Epithelial cell of prostate (primary cell): ENCODE results near the gene CD37.
"Not testable (repeated sequence)": the region's sequence is repeated elsewhere in the genome, so short reads cannot be mapped to it uniquely, and the experiment has no call there.

Experiments used
- DNase-seq: peaks from one replicate; pipeline ENCODE4 v3.0.0-alpha.2; 2011; ENCODE audit warnings: low read depth, low spot score
- H3K27ac ChIP-seq: fragments of 450-650 bp; 2 replicates; pipeline ENCODE4 v1.5.1; 2017; ENCODE audit warnings: mild to moderate bottlenecking

The CD37 gene

GRCh38 chr19:49327878-49328544 is 7.2 kb upstream of the CD37 start:
- no peak for DNase-seq
- H3K27ac ChIP-seq: no peak overlapping the region

- DNase-seq: no peak
- H3K27ac ChIP-seq: no peak overlapping the region
These were observed 6.5 kb upstream of the CD37 start for GRCh38 chr19:49328741-49329140.

GRCh38 chr19:49331187-49331586 is 4.0 kb upstream of the CD37 start:
- H3K27ac ChIP-seq, DNase-seq: not testable (repeated sequence)

GRCh38 chr19:49331616-49332055 is 3.6 kb upstream of the CD37 start:
- peak; percentile 10 for DNase-seq
- H3K27ac ChIP-seq: no peak overlapping the region

GRCh38 chr19:49332691-49333417 is 2.4 kb upstream of the CD37 start:
- H3K27ac ChIP-seq, DNase-seq: not testable (repeated sequence)

- DNase-seq: no peak
These were observed 1.8 kb upstream of the CD37 start for GRCh38 chr19:49333418-49333805.

GRCh38 chr19:49333811-49334288 is 1.4 kb upstream of the CD37 start:
- H3K27ac ChIP-seq: no peak overlapping the region
- no peak for DNase-seq

More at GRCh38 chr19:49333418-49333805, 1.8 kb upstream of the CD37 start:
- no peak overlapping the region for H3K27ac ChIP-seq

GRCh38 chr19:49335784-49336481 is 727 bp downstream of the CD37 start:
- H3K27ac ChIP-seq: no peak overlapping the region
- DNase-seq: no peak

- H3K27ac ChIP-seq: no peak overlapping the region
- no peak for DNase-seq
These were observed 1.5 kb downstream of the CD37 start for GRCh38 chr19:49336482-49337266.

GRCh38 chr19:49337267-49338022 is 2.2 kb downstream of the CD37 start:
- no peak overlapping the region for H3K27ac ChIP-seq
- no peak for DNase-seq

- DNase-seq: no peak
- no peak overlapping the region for H3K27ac ChIP-seq
These were observed 2.9 kb downstream of the CD37 start for GRCh38 chr19:49338023-49338677.

- no peak overlapping the region for H3K27ac ChIP-seq
- peak; percentile 51 for DNase-seq
These were observed 3.6 kb downstream of the CD37 start for GRCh38 chr19:49338691-49339300.

GRCh38 chr19:49339301-49340068 is 4.3 kb downstream of the CD37 start:
- peak; percentile 51 for DNase-seq
- no peak overlapping the region for H3K27ac ChIP-seq

GRCh38 chr19:49340069-49340864 is 5.1 kb downstream of the CD37 start:
- no peak for DNase-seq

GRCh38 chr19:49340865-49341718 is 5.9 kb downstream of the CD37 start:
- H3K27ac ChIP-seq: no peak overlapping the region
- DNase-seq: no peak

More at GRCh38 chr19:49340069-49340864, 5.1 kb downstream of the CD37 start:
- H3K27ac ChIP-seq: no peak overlapping the region

GRCh38 chr19:49342291-49342721 is 7.1 kb downstream of the CD37 start:
- no peak overlapping the region for H3K27ac ChIP-seq
- DNase-seq: no peak
